Parietal lobe (tissue), 1 donor: ENCODE results near the gene FARSB. TPM values are rescaled to one million over a fixed set of nuclear protein-coding genes. Genes with fewer than 3 reads are reported as not detected.

ENCODE experiments used
- total RNA-seq: library from RNA; depleted of rRNA; stranded (reverse); fragments of >200 nt; gene quantifications from one replicate; pipeline ENCODE4 v1.2.3, GENCODE V29; 2014

Gene FARSB
- total RNA-seq, result 33.8 TPM

GRCh38 chr2:222655787-222656525 is at the start of gene FARSB:
Gene FARSB (minus strand): TSS chr2:222656092. CDS start chr2:222656073, 19 bp downstream.

GRCh38 chr2:222671259-222672067 is 15.6 kb upstream of the FARSB start, which contains the start of gene MOGAT1:
Gene MOGAT1 (plus strand): TSS chr2:222671658. CDS start chr2:222671786, 128 bp downstream.

Other genes starting within 250 kb of the FARSB start
- 1.3 TPM for gene SGPP2, start 231.5 kb downstream of the FARSB start, total RNA-seq
- gene MOGAT1, start 15.6 kb upstream of the FARSB start, total RNA-seq, result not detected
- 182 TPM for gene ACSL3, start 204.9 kb upstream of the FARSB start, total RNA-seq